K562 (cell line): ENCODE measurements around the gene ARID3B. TPM values are rescaled to one million over a fixed set of nuclear protein-coding genes. Genes with fewer than 3 reads are reported as not detected.

ENCODE experiments used
- ARHGAP35 ChIP-seq: fragments of 450-650 bp; IDR thresholded peaks from 2 replicates; pipeline ENCODE4 v1.6.1; 2018; ENCODE audit not compliant: partially characterized antibody
- ASH1L ChIP-seq: fragments of 450-650 bp; IDR thresholded peaks from 2 replicates; pipeline ENCODE4 v1.6.1; 2018; ENCODE audit warnings: borderline replicate concordance, mild to moderate bottlenecking, low read depth; ENCODE audit not compliant: partially characterized antibody
- DACH1 ChIP-seq: fragments of 450-650 bp; IDR thresholded peaks from 2 replicates; pipeline ENCODE4 v1.6.1; 2018; ENCODE audit not compliant: partially characterized antibody
- ETV5 ChIP-seq: sonication (generic); formaldehyde crosslinking; IDR thresholded peaks from 2 replicates; pipeline ENCODE4 v1.4.0; 2020; ENCODE audit warnings: low read depth, mild to moderate bottlenecking, missing genetic modification reagents
- FOXA1 ChIP-seq: fragments of 450-650 bp; IDR thresholded peaks from 2 replicates; pipeline ENCODE4 v1.6.1; 2016; ENCODE audit warnings: mild to moderate bottlenecking, borderline replicate concordance
- FOXK1 ChIP-seq: sonication (generic); formaldehyde crosslinking; IDR thresholded peaks from 2 replicates; pipeline ENCODE4 v1.8.0; 2022; ENCODE audit warnings: missing genetic modification reagents, mild to moderate bottlenecking, borderline replicate concordance
- PRMT5 ChIP-seq: sonication (generic); formaldehyde crosslinking; IDR thresholded peaks from 2 replicates; pipeline ENCODE4 v1.5.0; 2020; ENCODE audit warnings: missing genetic modification reagents
- RBM14 ChIP-seq: fragments of 200-400 bp; formaldehyde crosslinking; IDR thresholded peaks from 2 replicates; pipeline ENCODE4 v1.6.1; 2018; ENCODE audit warnings: low read depth, mild to moderate bottlenecking, low read length, moderate library complexity, borderline replicate concordance; ENCODE audit not compliant: insufficient read depth
- RFX5 ChIP-seq: IDR thresholded peaks from 2 replicates; pipeline ENCODE4 v1.6.1; 2011; ENCODE audit warnings: low read depth, mild to moderate bottlenecking, improper control_type of control experiment, low read length
- SMAD1 ChIP-seq: fragments of 150-350 bp; IDR thresholded peaks from 2 replicates; pipeline ENCODE4 v1.6.1; 2014; ENCODE audit warnings: low read length, low read depth; ENCODE audit not compliant: partially characterized antibody
- TRIM28 ChIP-seq: fragments of 450-650 bp; IDR thresholded peaks from 2 replicates; pipeline ENCODE4 v1.6.1; 2017
- ZEB2 ChIP-seq: fragments of 450-650 bp; IDR thresholded peaks from 2 replicates; pipeline ENCODE4 v1.6.1; 2016
- ZFP30 ChIP-seq: fragments of 250-450 bp; sonication (Bioruptor Pico); IDR thresholded peaks from 2 replicates; pipeline ENCODE4 v1.8.0; 2022; ENCODE audit warnings: moderate library complexity, mild to moderate bottlenecking, inconsistent platforms, borderline replicate concordance
- ZNF140 ChIP-seq: fragments of 250-450 bp; sonication (Bioruptor Pico); IDR thresholded peaks from 2 replicates; pipeline ENCODE4 v1.8.0; 2021; ENCODE audit warnings: moderate library complexity, mild to moderate bottlenecking, inconsistent platforms
- ZNF146 ChIP-seq: IDR thresholded peaks from one replicate; pipeline ENCODE4 v1.6.1; 2018; ENCODE audit warnings: missing compliant biosample characterization; ENCODE audit not compliant: unreplicated experiment
- ZNF212 ChIP-seq: fragments of 450-650 bp; formaldehyde crosslinking; IDR thresholded peaks from 2 replicates; pipeline ENCODE4 v1.4.0; 2020; ENCODE audit warnings: mild to moderate bottlenecking
- ZNF384 ChIP-seq: IDR thresholded peaks from 2 replicates; pipeline ENCODE4 v1.6.1; 2012; ENCODE audit warnings: low read depth, low read length, improper control_type of control experiment
- ZNF408 ChIP-seq: fragments of 250-450 bp; sonication (Bioruptor Pico); IDR thresholded peaks from 2 replicates; pipeline ENCODE4 v1.4.0; 2020; ENCODE audit warnings: low read depth, mild to moderate bottlenecking, moderate library complexity
- ZNF431 ChIP-seq: sonication (generic); formaldehyde crosslinking; IDR thresholded peaks from 2 replicates; pipeline ENCODE4 v1.8.0; 2022; ENCODE audit warnings: mild to moderate bottlenecking, missing genetic modification reagents
- ZNF699 ChIP-seq: fragments of 250-450 bp; sonication (Bioruptor Pico); IDR thresholded peaks from 2 replicates; pipeline ENCODE4 v1.8.0; 2021; ENCODE audit warnings: mild to moderate bottlenecking, moderate library complexity; ENCODE audit not compliant: insufficient replicate concordance
- polyA plus RNA-seq, 8 experiments: library from polyadenylated mRNA; depleted of rRNA in 4 of 8; stranded (reverse) in 5 of 8; unstranded in 3 of 8; fragments of >200 nt; fragmentation: Nextera tagmentation in 2 of 8; fragmentation: Illumina TruSeq in 1 of 8; extraction: Ambion mirVana in 2 of 8; extraction: Trizol in 1 of 8; gene quantifications; 2 replicates each; pipeline versions ENCODE4 v1.2.1 to v1.2.3, GENCODE V29; 2011 to 2014; ENCODE audit warnings: inconsistent platforms in 1 of 8, missing spikeins in 1 of 8
- total RNA-seq, 7 experiments: library from RNA; depleted of rRNA in 6 of 7; stranded (reverse); fragments of >200 nt in 6 of 7; fragmentation: Illumina TruSeq in 2 of 7; extraction: Trizol in 2 of 7; gene quantifications; 2 replicates each; pipeline versions ENCODE4 v1.2.1 to v1.2.3, GENCODE V29; 2011 to 2021; ENCODE audit warnings: low replicate concordance in 1 of 7
- TF ChIP-seq, protein P1 (sequence below): fragments of 250-450 bp; sonication (Bioruptor Pico); IDR thresholded peaks from 2 replicates; pipeline ENCODE4 v1.8.0; 2022; ENCODE audit warnings: inconsistent platforms
- TF ChIP-seq, protein P2 (sequence below): fragments of 450-650 bp; IDR thresholded peaks from 2 replicates; pipeline ENCODE4 v1.6.1; 2014; ENCODE audit warnings: low read depth, mild to moderate bottlenecking, moderate library complexity, borderline replicate concordance

The ARID3B gene
- total and polyA plus RNA-seq, 9 of the 15 experiments (the other 6 are each of a cell fraction or from before 2014, with no cell fraction given) = 0.32 to 15.1 (median 7.1) TPM

GRCh38 chr15:74598126-74598842 lies 57.3 kb downstream of the ARID3B start (continued):
- no peak for TF ChIP-seq RBM14
- TF ChIP-seq ARHGAP35 = no peak
- TF ChIP-seq, protein P1, sequence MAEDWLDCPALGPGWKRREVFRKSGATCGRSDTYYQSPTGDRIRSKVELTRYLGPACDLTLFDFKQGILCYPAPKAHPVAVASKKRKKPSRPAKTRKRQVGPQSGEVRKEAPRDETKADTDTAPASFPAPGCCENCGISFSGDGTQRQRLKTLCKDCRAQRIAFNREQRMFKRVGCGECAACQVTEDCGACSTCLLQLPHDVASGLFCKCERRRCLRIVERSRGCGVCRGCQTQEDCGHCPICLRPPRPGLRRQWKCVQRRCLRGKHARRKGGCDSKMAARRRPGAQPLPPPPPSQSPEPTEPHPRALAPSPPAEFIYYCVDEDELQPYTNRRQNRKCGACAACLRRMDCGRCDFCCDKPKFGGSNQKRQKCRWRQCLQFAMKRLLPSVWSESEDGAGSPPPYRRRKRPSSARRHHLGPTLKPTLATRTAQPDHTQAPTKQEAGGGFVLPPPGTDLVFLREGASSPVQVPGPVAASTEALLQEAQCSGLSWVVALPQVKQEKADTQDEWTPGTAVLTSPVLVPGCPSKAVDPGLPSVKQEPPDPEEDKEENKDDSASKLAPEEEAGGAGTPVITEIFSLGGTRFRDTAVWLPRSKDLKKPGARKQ (CRISPR knock-in tag) = no peak
- peak; percentile 69 for TF ChIP-seq RFX5
- no peak for TF ChIP-seq DACH1
- TF ChIP-seq ZNF408 (CRISPR knock-in tag) = no peak
- TF ChIP-seq ZNF146 = no peak
- TF ChIP-seq, protein P2, sequence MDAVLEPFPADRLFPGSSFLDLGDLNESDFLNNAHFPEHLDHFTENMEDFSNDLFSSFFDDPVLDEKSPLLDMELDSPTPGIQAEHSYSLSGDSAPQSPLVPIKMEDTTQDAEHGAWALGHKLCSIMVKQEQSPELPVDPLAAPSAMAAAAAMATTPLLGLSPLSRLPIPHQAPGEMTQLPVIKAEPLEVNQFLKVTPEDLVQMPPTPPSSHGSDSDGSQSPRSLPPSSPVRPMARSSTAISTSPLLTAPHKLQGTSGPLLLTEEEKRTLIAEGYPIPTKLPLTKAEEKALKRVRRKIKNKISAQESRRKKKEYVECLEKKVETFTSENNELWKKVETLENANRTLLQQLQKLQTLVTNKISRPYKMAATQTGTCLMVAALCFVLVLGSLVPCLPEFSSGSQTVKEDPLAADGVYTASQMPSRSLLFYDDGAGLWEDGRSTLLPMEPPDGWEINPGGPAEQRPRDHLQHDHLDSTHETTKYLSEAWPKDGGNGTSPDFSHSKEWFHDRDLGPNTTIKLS = peak; percentile 28; the same call in 1 of the 2 replicates
- TF ChIP-seq ZNF212 (CRISPR knock-in tag) = no peak
- no peak for TF ChIP-seq ZNF140
- no peak for TF ChIP-seq ZNF431 (CRISPR knock-in tag)
- TF ChIP-seq ETV5 (CRISPR knock-in tag) = 0 out of 2 replicates have a peak, but pooled peaks have one; percentile 32
- no peak for TF ChIP-seq FOXA1
- TF ChIP-seq ASH1L = peak; percentile 81
- no peak for TF ChIP-seq ZNF384
- TF ChIP-seq ZEB2 = no peak
- TF ChIP-seq PRMT5 (CRISPR knock-in tag) = no peak
- no peak for TF ChIP-seq FOXK1 (CRISPR knock-in tag)
- TF ChIP-seq TRIM28 = 0 out of 2 replicates have a peak, but pooled peaks have one; percentile 21
- peak; percentile 50 for TF ChIP-seq SMAD1
- TF ChIP-seq ZFP30 (CRISPR knock-in tag) = no peak
- no peak for TF ChIP-seq ZNF699 (CRISPR knock-in tag)
